GM12864 (cell line): ENCODE results near the gene DEFB116.
"Not testable (repeated sequence)": the region's sequence is repeated elsewhere in the genome, so short reads cannot be mapped to it uniquely, and the experiment has no call there.

ENCODE experiments used
- DNase-seq: peaks from one replicate; pipeline ENCODE4 v3.0.0-alpha.2; 2011; ENCODE audit warnings: low read depth
- H3K4me3 ChIP-seq: 2 replicates; pipeline ENCODE4 v1.5.1; 2011; ENCODE audit warnings: mild to moderate bottlenecking, low read depth, low read length, control low read depth
- CTCF ChIP-seq: IDR thresholded peaks from 2 replicates; pipeline ENCODE4 v1.5.1; 2011; ENCODE audit warnings: low read depth, mild to moderate bottlenecking, moderate library complexity, low read length, control low read depth, inconsistent platforms; ENCODE audit errors: missing control alignments

The DEFB116 gene

GRCh38 chr20:31308535-31309162, at the start of gene DEFB116:
Gene DEFB116, minus strand, starts transcription at chr20:31308585. Its CDS starts 0 bp downstream, at chr20:31308585.
- no peak for TF ChIP-seq CTCF
- DNase-seq: no peak
- H3K4me3 ChIP-seq: no peak within 1 kb of the TSS

GRCh38 chr20:31355981-31356380, 47.6 kb upstream of the DEFB116 start:
- no peak for TF ChIP-seq CTCF
- no peak for DNase-seq
- no peak overlapping the region for H3K4me3 ChIP-seq

GRCh38 chr20:31341470-31341869, 33.1 kb upstream of the DEFB116 start:
- DNase-seq: no peak
- no peak for TF ChIP-seq CTCF
- H3K4me3 ChIP-seq: no peak overlapping the region

- DNase-seq: no peak
- TF ChIP-seq CTCF: no peak
- no peak overlapping the region for H3K4me3 ChIP-seq
Observed at GRCh38 chr20:31330893-31331292, 22.5 kb upstream of the DEFB116 start.

- TF ChIP-seq CTCF: no peak
- no peak for DNase-seq
- no peak overlapping the region for H3K4me3 ChIP-seq
Observed at GRCh38 chr20:31322504-31322903, 14.1 kb upstream of the DEFB116 start.

GRCh38 chr20:31284964-31285363, 23.4 kb downstream of the DEFB116 start:
- not testable (repeated sequence) for H3K4me3 ChIP-seq

GRCh38 chr20:31278178-31278577, 30.2 kb downstream of the DEFB116 start:
- DNase-seq: no peak
- TF ChIP-seq CTCF: no peak
- H3K4me3 ChIP-seq: no peak overlapping the region

More at GRCh38 chr20:31284964-31285363, 23.4 kb downstream of the DEFB116 start:
- not testable (repeated sequence) for DNase-seq
